ENCODE results near the gene KIAA1671.

The KIAA1671 gene

GRCh38 chr22:25038771-25039170, 86.3 kb downstream of the KIAA1671 start:
- H3K4me3 ChIP-seq (ENCODE audit: low read depth, low read length) = no peak overlapping the region
- no peak for TF ChIP-seq CTCF (IDR thresholded peaks at IDR 0.05; ENCODE audit: insufficient read depth, low read length, missing control alignments)
- DNase-seq (ENCODE audit: low read depth, low spot score) = no peak
- ChIA-PET CTCF (no interaction called here), POLR2A (no interaction called here)

- POLR2A ChIA-PET = no interaction called here
- H3K4me3 ChIP-seq (ENCODE audit: low read depth, low read length) = no peak overlapping the region
- TF ChIP-seq CTCF (IDR thresholded peaks at IDR 0.05; ENCODE audit: insufficient read depth, low read length, missing control alignments) = no peak
- DNase-seq (ENCODE audit: low read depth, low spot score) = no peak
- CTCF ChIA-PET = interaction anchor here (1.7 kb wide), 1 partner anchor 10 kb away, joined by 6 read pairs; no protein-coding TSS in a partner anchor
Observed at GRCh38 chr22:25039255-25039654, 86.7 kb downstream of the KIAA1671 start.

GRCh38 chr22:25039754-25040153, 87.2 kb downstream of the KIAA1671 start:
- TF ChIP-seq CTCF (IDR thresholded peaks at IDR 0.05; ENCODE audit: insufficient read depth, low read length, missing control alignments) = no peak
- ChIA-PET POLR2A (no interaction called here), CTCF (interaction anchor here (1.7 kb wide), 1 partner anchor 9 kb away, joined by 6 read pairs; no protein-coding TSS in a partner anchor)
- no peak for DNase-seq (ENCODE audit: low read depth, low spot score)
- no peak overlapping the region for H3K4me3 ChIP-seq (ENCODE audit: low read depth, low read length)

GRCh38 chr22:25045159-25045558, 92.6 kb downstream of the KIAA1671 start:
- no peak overlapping the region for H3K4me3 ChIP-seq (ENCODE audit: low read depth, low read length)
- POLR2A ChIA-PET = no interaction called here
- CTCF ChIA-PET = no interaction called here
- no peak for DNase-seq (ENCODE audit: low read depth, low spot score)
- no peak for TF ChIP-seq CTCF (IDR thresholded peaks at IDR 0.05; ENCODE audit: insufficient read depth, low read length, missing control alignments)

GRCh38 chr22:25048071-25048470, 95.6 kb downstream of the KIAA1671 start:
- no peak overlapping the region for H3K4me3 ChIP-seq (ENCODE audit: low read depth, low read length)
- POLR2A ChIA-PET = no interaction called here
- no peak for DNase-seq (ENCODE audit: low read depth, low spot score)
- CTCF ChIA-PET = interaction anchor here (0.7 to 5.6 kb wide), 9 partner anchors 10 to 279 kb away, joined by 3 to 58 read pairs (median 4); partner anchors contain the start of gene KIAA1671
- TF ChIP-seq CTCF (IDR thresholded peaks at IDR 0.05; ENCODE audit: insufficient read depth, low read length, missing control alignments) = no peak

- ChIA-PET CTCF (interaction anchor here (0.6 to 5.6 kb wide), 15 partner anchors 9 to 280 kb away, joined by 3 to 58 read pairs (median 3); partner anchors contain the start of gene KIAA1671), POLR2A (no interaction called here)
- DNase-seq (ENCODE audit: low read depth, low spot score) = no peak
- TF ChIP-seq CTCF (IDR thresholded peaks at IDR 0.05; ENCODE audit: insufficient read depth, low read length, missing control alignments) = peak; percentile 74
- H3K4me3 ChIP-seq (ENCODE audit: low read depth, low read length) = no peak overlapping the region
Observed at GRCh38 chr22:25048659-25049647, 96.4 kb downstream of the KIAA1671 start.
